ENCODE results near the gene DDR2.
A peak's percentile ranks its signal among the peaks of the same experiment; 100 is the strongest.

The DDR2 gene

GRCh38 chr1:162671664-162672410 lies 39.6 kb downstream of the DDR2 start:
- no peak for DNase-seq

- DNase-seq: no peak
These were observed 40.5 kb downstream of the DDR2 start for GRCh38 chr1:162672622-162673260.

- DNase-seq: no peak
These were observed 41.9 kb downstream of the DDR2 start for GRCh38 chr1:162674034-162674608.

GRCh38 chr1:162676087-162676486 lies 43.8 kb downstream of the DDR2 start:
- no peak for DNase-seq

GRCh38 chr1:162676750-162677149 lies 44.5 kb downstream of the DDR2 start:
- DNase-seq: no peak

GRCh38 chr1:162677607-162678371 lies 45.5 kb downstream of the DDR2 start:
- DNase-seq: no peak

- no peak for DNase-seq
These were observed 46.2 kb downstream of the DDR2 start for GRCh38 chr1:162678439-162678838.

- no peak for DNase-seq
These were observed 47.0 kb downstream of the DDR2 start for GRCh38 chr1:162679298-162679697.

- DNase-seq: no peak
These were observed 48.3 kb downstream of the DDR2 start for GRCh38 chr1:162680419-162681121.

- no peak for DNase-seq
These were observed 48.8 kb downstream of the DDR2 start for GRCh38 chr1:162681122-162681436.

- no peak for DNase-seq
These were observed 49.8 kb downstream of the DDR2 start for GRCh38 chr1:162682013-162682419.

- no peak for DNase-seq
These were observed 55.6 kb downstream of the DDR2 start for GRCh38 chr1:162687870-162688269.

GRCh38 chr1:162688521-162688920 lies 56.3 kb downstream of the DDR2 start:
- no peak for DNase-seq

- no peak for DNase-seq
These were observed 56.7 kb downstream of the DDR2 start for GRCh38 chr1:162688931-162689330.

GRCh38 chr1:162689745-162690671 lies 57.7 kb downstream of the DDR2 start:
- no peak for DNase-seq

- DNase-seq: no peak
These were observed 58.6 kb downstream of the DDR2 start for GRCh38 chr1:162690672-162691434.

GRCh38 chr1:162691999-162692575 lies 59.8 kb downstream of the DDR2 start:
- no peak for DNase-seq

GRCh38 chr1:162694911-162695310 lies 62.6 kb downstream of the DDR2 start:
- no peak for DNase-seq

- no peak for DNase-seq
These were observed 63.4 kb downstream of the DDR2 start for GRCh38 chr1:162695687-162696086.

- peak; percentile 73 for DNase-seq
These were observed 64.1 kb downstream of the DDR2 start for GRCh38 chr1:162696286-162696862.
